Measurements from ENCODE around the gene SLC9A5.

DNA sequence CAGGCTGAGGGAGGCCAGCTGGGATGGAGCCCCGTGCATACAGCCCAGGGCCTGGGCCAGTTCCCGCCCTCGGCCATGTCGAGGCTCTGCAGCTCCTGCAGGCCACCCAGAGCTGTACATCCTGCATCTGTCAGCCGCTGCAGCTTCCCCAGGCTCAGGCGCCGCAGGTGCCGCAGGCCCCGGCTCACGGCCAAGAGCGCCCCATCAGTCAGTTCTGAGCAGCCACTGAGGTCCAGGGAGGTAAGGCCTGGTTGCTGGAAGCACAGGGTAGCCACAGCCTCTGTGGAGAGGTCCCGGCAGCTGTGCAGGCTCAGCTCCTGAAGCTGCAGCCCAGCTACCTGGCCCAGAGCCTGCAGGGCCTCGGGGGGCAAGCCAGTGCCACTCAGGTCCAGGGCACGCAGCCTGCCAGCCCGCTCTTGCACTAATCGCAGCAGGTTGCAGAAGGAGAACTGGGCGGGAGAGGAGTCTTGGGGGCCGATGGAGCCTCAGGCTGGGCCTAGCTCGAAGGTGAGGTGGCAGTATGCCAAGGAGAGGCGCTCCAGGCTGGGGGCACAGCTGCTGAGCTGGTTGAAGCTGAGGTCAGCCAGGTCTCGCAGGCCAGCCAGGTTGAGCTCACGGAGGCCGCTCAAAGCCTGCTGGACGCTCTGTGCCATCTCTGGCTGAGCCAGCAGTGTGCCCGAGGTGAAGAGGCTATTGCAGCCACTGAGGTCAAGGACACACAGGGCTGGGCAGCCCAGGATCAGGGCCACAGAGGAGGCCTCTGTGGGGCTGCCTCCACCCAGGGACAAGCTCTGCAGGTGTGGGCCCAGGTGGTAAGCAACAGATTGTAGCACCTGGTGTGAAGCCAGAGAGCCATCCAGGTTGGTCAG is 38.5 kb upstream of the SLC9A5 start:
- TF ChIP-seq, protein P1, sequence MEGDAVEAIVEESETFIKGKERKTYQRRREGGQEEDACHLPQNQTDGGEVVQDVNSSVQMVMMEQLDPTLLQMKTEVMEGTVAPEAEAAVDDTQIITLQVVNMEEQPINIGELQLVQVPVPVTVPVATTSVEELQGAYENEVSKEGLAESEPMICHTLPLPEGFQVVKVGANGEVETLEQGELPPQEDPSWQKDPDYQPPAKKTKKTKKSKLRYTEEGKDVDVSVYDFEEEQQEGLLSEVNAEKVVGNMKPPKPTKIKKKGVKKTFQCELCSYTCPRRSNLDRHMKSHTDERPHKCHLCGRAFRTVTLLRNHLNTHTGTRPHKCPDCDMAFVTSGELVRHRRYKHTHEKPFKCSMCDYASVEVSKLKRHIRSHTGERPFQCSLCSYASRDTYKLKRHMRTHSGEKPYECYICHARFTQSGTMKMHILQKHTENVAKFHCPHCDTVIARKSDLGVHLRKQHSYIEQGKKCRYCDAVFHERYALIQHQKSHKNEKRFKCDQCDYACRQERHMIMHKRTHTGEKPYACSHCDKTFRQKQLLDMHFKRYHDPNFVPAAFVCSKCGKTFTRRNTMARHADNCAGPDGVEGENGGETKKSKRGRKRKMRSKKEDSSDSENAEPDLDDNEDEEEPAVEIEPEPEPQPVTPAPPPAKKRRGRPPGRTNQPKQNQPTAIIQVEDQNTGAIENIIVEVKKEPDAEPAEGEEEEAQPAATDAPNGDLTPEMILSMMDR (optimal IDR thresholded peaks at IDR 0.05 in 1 of 3, IDR thresholded peaks at IDR 0.05 in 1 of 3, conservative IDR thresholded peaks at IDR 0.05 in 1 of 3; ENCODE audit: extremely low read depth in 1 of 3, insufficient read depth in 2 of 3, low read length in 3 of 3), result no peak
- no peak for TF ChIP-seq EZH2 (IDR thresholded peaks at IDR 0.05; ENCODE audit: low read length)
